HepG2 (cell line): ENCODE data around the gene GTF3C5. TPM values are rescaled to one million over a fixed set of nuclear protein-coding genes. Genes with fewer than 3 reads are reported as not detected.

Experiments
- GATAD1 ChIP-seq: IDR thresholded peaks from 2 replicates; pipeline ENCODE4 v1.6.1; 2016; ENCODE audit warnings: missing genetic modification reagents, missing compliant biosample characterization
- LRRFIP1 ChIP-seq: sonication (generic); formaldehyde crosslinking; conservative IDR thresholded peaks from 2 replicates; pipeline ENCODE4 v1.4.0; 2020; ENCODE audit warnings: missing genetic modification reagents
- NFKB2 ChIP-seq: sonication (generic); formaldehyde crosslinking; IDR thresholded peaks from 2 replicates; pipeline ENCODE4 v1.4.0; 2020; ENCODE audit warnings: missing genetic modification reagents, borderline replicate concordance
- RBFOX2 ChIP-seq: fragments of 200-400 bp; formaldehyde crosslinking; IDR thresholded peaks from 2 replicates; pipeline ENCODE4 v1.6.1; 2017; ENCODE audit warnings: low read depth, mild to moderate bottlenecking, low read length
- SNAPC2 ChIP-seq: sonication (generic); formaldehyde crosslinking; IDR thresholded peaks from 2 replicates; pipeline ENCODE4 v1.8.1; 2022; ENCODE audit warnings: mild to moderate bottlenecking, missing genetic modification reagents
- TGIF2 ChIP-seq: IDR thresholded peaks from 2 replicates; pipeline ENCODE4 v1.6.1; 2016; ENCODE audit warnings: control low read depth, missing compliant biosample characterization
- USF2 ChIP-seq, 2 experiments: sonication (generic) in 1 of 2; formaldehyde crosslinking in 1 of 2; IDR thresholded peaks; 2 replicates each; pipeline versions ENCODE4 v1.5.1 to v1.6.1; 2011 to 2020; ENCODE audit warnings: borderline replicate concordance in 1 of 2, low read depth in 1 of 2, low read length in 1 of 2, mild to moderate bottlenecking in 1 of 2, missing genetic modification reagents in 1 of 2, moderate library complexity in 1 of 2
- ZHX2 ChIP-seq, 2 experiments: sonication (generic) in 1 of 2; formaldehyde crosslinking in 1 of 2; IDR thresholded peaks; 2 replicates each; pipeline versions ENCODE4 v1.6.1 to v1.9.0; 2014 to 2022; ENCODE audit warnings: antibody characterized with exemption in 1 of 2, borderline replicate concordance in 1 of 2, inconsistent platforms in 1 of 2, low read depth in 1 of 2, missing genetic modification reagents in 1 of 2
- ZKSCAN8 ChIP-seq: IDR thresholded peaks from 2 replicates; pipeline ENCODE4 v1.6.1; 2016; ENCODE audit warnings: borderline replicate concordance, missing genetic modification reagents, missing compliant biosample characterization
- ZNF343 ChIP-seq: sonication (generic); formaldehyde crosslinking; IDR thresholded peaks from 2 replicates; pipeline ENCODE4 v1.4.0; 2020; ENCODE audit warnings: mild to moderate bottlenecking, missing genetic modification reagents
- ZNF687 ChIP-seq: sonication (generic); formaldehyde crosslinking; IDR thresholded peaks from 2 replicates; pipeline ENCODE4 v1.5.1; 2020; ENCODE audit warnings: mild to moderate bottlenecking, missing genetic modification reagents, moderate library complexity
- ZNF878 ChIP-seq: sonication (generic); formaldehyde crosslinking; IDR thresholded peaks from 2 replicates; pipeline ENCODE4 v1.8.1; 2023; ENCODE audit warnings: mild to moderate bottlenecking, missing genetic modification reagents, moderate library complexity
- ZSCAN12 ChIP-seq: sonication (generic); formaldehyde crosslinking; IDR thresholded peaks from 2 replicates; pipeline ENCODE4 v1.9.0; 2021; ENCODE audit warnings: mild to moderate bottlenecking, missing genetic modification reagents
- polyA plus RNA-seq, 8 experiments: library from polyadenylated mRNA; depleted of rRNA in 3 of 8; stranded (reverse) in 7 of 8; unstranded in 1 of 8; fragments of >200 nt; fragmentation: Illumina TruSeq in 4 of 8; extraction: Trizol in 4 of 8; gene quantifications; 2 replicates each; pipeline versions ENCODE4 v1.2.1 to v1.2.3, GENCODE V29; 2011 to 2016; ENCODE audit warnings: low read depth in 4 of 8, missing spikeins in 1 of 8, mixed read lengths in 1 of 8; ENCODE audit not compliant: insufficient read depth in 1 of 8
- total RNA-seq, 5 experiments: library from RNA; depleted of rRNA; stranded (reverse); fragments of >200 nt; fragmentation: Illumina TruSeq; extraction: Trizol; gene quantifications; 2 replicates each; pipeline ENCODE4 v1.2.3, GENCODE V29; 2016; ENCODE audit warnings: low read depth in 1 of 5

The GTF3C5 gene
- total and polyA plus RNA-seq, 2 of the 13 experiments (the other 11 are each of a cell fraction or from before 2014, with no cell fraction given) = 66.9 to 92.6 TPM

GRCh38 chr9:133029994-133030316, 842 bp upstream of the GTF3C5 start (continued):
- TF ChIP-seq ZHX2 (IDR thresholded peaks at IDR 0.05; ENCODE audit: low read depth) = no peak
- 0 out of 2 replicates have a peak, but pooled peaks have one; percentile 67 for TF ChIP-seq ZHX2 (CRISPR knock-in tag; IDR thresholded peaks at IDR 0.05; ENCODE audit: borderline replicate concordance)
- TF ChIP-seq NFKB2 (CRISPR knock-in tag) = no peak
- TF ChIP-seq ZSCAN12 = no peak
- 0 out of 2 replicates have a peak, but pooled peaks have one; percentile 5 for TF ChIP-seq ZNF343
- TF ChIP-seq USF2 (IDR thresholded peaks at IDR 0.05; ENCODE audit: low read depth, low read length) = no peak
- no peak for TF ChIP-seq USF2 (CRISPR knock-in tag; IDR thresholded peaks at IDR 0.05; ENCODE audit: borderline replicate concordance)
- peak; percentile 91 for TF ChIP-seq ZKSCAN8
- TF ChIP-seq GATAD1 = no peak
- no peak for TF ChIP-seq ZNF687 (CRISPR knock-in tag)
- TF ChIP-seq SNAPC2 (CRISPR knock-in tag) = no peak
- TF ChIP-seq TGIF2 (CRISPR knock-in tag) = no peak
- TF ChIP-seq RBFOX2 = peak; percentile 62
- TF ChIP-seq ZNF878 = peak; percentile 25; the same call in 1 of the 2 replicates
- TF ChIP-seq LRRFIP1 (CRISPR knock-in tag) = no peak
